Activated CD8-positive, alpha-beta memory T cell treated with anti-CD3 and anti-CD28 coated beads for 48 hours (primary cell): Measurements from ENCODE around the gene BRSK1.

Experiments
- DNase-seq, 3 experiments: peaks; one replicate each; pipeline ENCODE4 v3.0.0-alpha.2; 2020; ENCODE audit warnings: low read depth in 2 of 3, low spot score in 2 of 3

BRSK1 gene

GRCh38 chr19:55283548-55284377 lies at the start of gene BRSK1:
BRSK1 (plus strand) TSS chr19:55283997; CDS start chr19:55284443, 446 bp downstream.
- DNase-seq, result no peak

GRCh38 chr19:55238030-55238429 lies 45.8 kb upstream of the BRSK1 start:
- no peak for DNase-seq

- no peak for DNase-seq
Observed at GRCh38 chr19:55239004-55239403, 44.8 kb upstream of the BRSK1 start.

- DNase-seq, result no peak
Observed at GRCh38 chr19:55240713-55241020, 43.1 kb upstream of the BRSK1 start.

- DNase-seq, result no peak
Observed at GRCh38 chr19:55241143-55241934, 42.5 kb upstream of the BRSK1 start.

- no peak for DNase-seq
Observed at GRCh38 chr19:55241935-55242464, 41.8 kb upstream of the BRSK1 start.

GRCh38 chr19:55242517-55242916 lies 41.3 kb upstream of the BRSK1 start:
- DNase-seq, result no peak

- no peak for DNase-seq
Observed at GRCh38 chr19:55244004-55244680, 39.7 kb upstream of the BRSK1 start.

- no peak for DNase-seq
Observed at GRCh38 chr19:55245236-55245904, 38.4 kb upstream of the BRSK1 start.

- no peak for DNase-seq
Observed at GRCh38 chr19:55246462-55247451, 37.0 kb upstream of the BRSK1 start.

GRCh38 chr19:55247621-55248099 lies 36.1 kb upstream of the BRSK1 start:
- DNase-seq, result no peak

GRCh38 chr19:55248166-55248675 lies 35.6 kb upstream of the BRSK1 start:
- DNase-seq, result no peak

GRCh38 chr19:55248704-55249103 lies 35.1 kb upstream of the BRSK1 start:
- no peak for DNase-seq

GRCh38 chr19:55249841-55250240 lies 34.0 kb upstream of the BRSK1 start:
- DNase-seq, result no peak

- no peak for DNase-seq
Observed at GRCh38 chr19:55250262-55251036, 33.3 kb upstream of the BRSK1 start.

- DNase-seq, result peak in 1 of 3 experiments; percentile 18
Observed at GRCh38 chr19:55251341-55252081, 32.3 kb upstream of the BRSK1 start.

GRCh38 chr19:55252760-55253663 lies 30.8 kb upstream of the BRSK1 start:
- DNase-seq, result no peak
